WTC11 (cell line): ENCODE results near the gene LYVE1. TPM values are rescaled to one million over a fixed set of nuclear protein-coding genes. Genes with fewer than 3 reads are reported as not detected.
A peak's percentile ranks its signal among the peaks of the same experiment; 100 is the strongest.

Experiments used
- ATAC-seq: fragments of 200-7000 bp; cut with Tn5 transposase; 2 replicates; pipeline ENCODE4 v1.10.0; 2021; ENCODE audit warnings: mild to moderate bottlenecking, moderate library complexity
- CTCF ChIA-PET: fragments of 300-600 bp; sonication (Branson Sonifier 250); formaldehyde crosslinking; loops from one replicate; lab custom pipeline; 2021; ENCODE audit warnings: antibody characterized with exemption; lab: Charles Lee
- POLR2A ChIA-PET: fragments of 350-600 bp; sonication (Branson Sonifier 250); formaldehyde crosslinking; loops from one replicate; lab custom pipeline; 2021; ENCODE audit warnings: antibody characterized with exemption; lab: Charles Lee
- DNase-seq: peaks from one replicate; pipeline ENCODE4 v3.0.0; 2021; ENCODE audit warnings: low spot score
- H3K27ac Mint-ChIP-seq: 2 replicates; pipeline ENCODE4 v1.8.0; 2021; ENCODE audit warnings: mixed read lengths
- H3K27me3 Mint-ChIP-seq: 2 replicates; pipeline ENCODE4 v1.8.0; 2021; ENCODE audit warnings: low read depth, mild to moderate bottlenecking, moderate library complexity, mixed read lengths
- H3K36me3 Mint-ChIP-seq: 2 replicates; pipeline ENCODE4 v1.8.0; 2021; ENCODE audit warnings: mixed read lengths
- H3K4me1 Mint-ChIP-seq: 2 replicates; pipeline ENCODE4 v1.8.0; 2022; ENCODE audit warnings: mixed read lengths
- H3K4me3 Mint-ChIP-seq: 2 replicates; pipeline ENCODE4 v1.8.0; 2021; ENCODE audit warnings: mild to moderate bottlenecking, moderate library complexity, mixed read lengths
- H3K9me3 Mint-ChIP-seq: 2 replicates; pipeline ENCODE4 v1.8.0; 2021; ENCODE audit warnings: mixed read lengths
- CREM ChIP-seq: sonication (generic); formaldehyde crosslinking; IDR thresholded peaks from 2 replicates; pipeline ENCODE4 v1.8.1; 2022; ENCODE audit warnings: mild to moderate bottlenecking, missing genetic modification reagents, moderate library complexity
- E2F1 ChIP-seq: sonication (generic); formaldehyde crosslinking; IDR thresholded peaks from 2 replicates; pipeline ENCODE4 v1.8.0; 2022; ENCODE audit warnings: mild to moderate bottlenecking, missing genetic modification reagents
- FOXK1 ChIP-seq: sonication (generic); formaldehyde crosslinking; IDR thresholded peaks from 2 replicates; pipeline ENCODE4 v1.8.0; 2022; ENCODE audit warnings: mild to moderate bottlenecking, moderate library complexity, missing genetic modification reagents
- GRHL2 ChIP-seq: fragments of 250-450 bp; sonication (Bioruptor Pico); IDR thresholded peaks from 2 replicates; pipeline ENCODE4 v1.8.0; 2022; ENCODE audit warnings: mild to moderate bottlenecking, moderate library complexity; ENCODE audit not compliant: insufficient replicate concordance, severe bottlenecking
- IRF2 ChIP-seq: sonication (generic); formaldehyde crosslinking; IDR thresholded peaks from 2 replicates; pipeline ENCODE4 v1.8.0; 2022; ENCODE audit warnings: low read depth, missing genetic modification reagents, borderline replicate concordance
- KAT7 ChIP-seq: sonication (generic); formaldehyde crosslinking; IDR thresholded peaks from 2 replicates; pipeline ENCODE4 v1.8.1; 2023; ENCODE audit warnings: missing genetic modification reagents, mild to moderate bottlenecking, borderline replicate concordance
- MLX ChIP-seq: sonication (generic); formaldehyde crosslinking; IDR thresholded peaks from 2 replicates; pipeline ENCODE4 v1.8.1; 2023; ENCODE audit warnings: mild to moderate bottlenecking, missing genetic modification reagents, moderate library complexity
- NFATC4 ChIP-seq: fragments of 250-450 bp; sonication (Bioruptor Pico); IDR thresholded peaks from 2 replicates; pipeline ENCODE4 v1.9.0; 2021; ENCODE audit warnings: mild to moderate bottlenecking
- NFE2L1 ChIP-seq: sonication (generic); formaldehyde crosslinking; IDR thresholded peaks from 2 replicates; pipeline ENCODE4 v1.8.1; 2023; ENCODE audit warnings: missing genetic modification reagents
- NR1H2 ChIP-seq: sonication (generic); formaldehyde crosslinking; IDR thresholded peaks from 2 replicates; pipeline ENCODE4 v1.9.0; 2021; ENCODE audit warnings: mild to moderate bottlenecking, moderate library complexity, missing genetic modification reagents
- RELA ChIP-seq: sonication (generic); formaldehyde crosslinking; IDR thresholded peaks from 2 replicates; pipeline ENCODE4 v1.8.1; 2022; ENCODE audit warnings: missing genetic modification reagents, mild to moderate bottlenecking, borderline replicate concordance
- USF2 ChIP-seq: sonication (generic); formaldehyde crosslinking; IDR thresholded peaks from 2 replicates; pipeline ENCODE4 v1.8.1; 2023; ENCODE audit warnings: mild to moderate bottlenecking, missing genetic modification reagents, moderate library complexity
- ZNF121 ChIP-seq: sonication (generic); formaldehyde crosslinking; IDR thresholded peaks from 2 replicates; pipeline ENCODE4 v1.8.0; 2023; ENCODE audit warnings: missing genetic modification reagents
- ZNF512 ChIP-seq: sonication (generic); formaldehyde crosslinking; IDR thresholded peaks from 2 replicates; pipeline ENCODE4 v1.8.1; 2022; ENCODE audit warnings: missing genetic modification reagents, borderline replicate concordance
- total RNA-seq: library from RNA; stranded (reverse); gene quantifications from 3 replicates; pipeline ENCODE4 v1.2.3, GENCODE V29; 2021
- TF ChIP-seq, protein P1 (sequence below): fragments of 250-450 bp; sonication (Bioruptor Pico); conservative IDR thresholded peaks from 2 replicates; pipeline ENCODE4 v1.9.0; 2021; ENCODE audit warnings: mild to moderate bottlenecking
- TF ChIP-seq, protein P2 (sequence below): sonication (generic); formaldehyde crosslinking; IDR thresholded peaks from 2 replicates; pipeline ENCODE4 v1.8.1; 2023; ENCODE audit warnings: mild to moderate bottlenecking, missing genetic modification reagents
- TF ChIP-seq, protein P3 (sequence below): sonication (generic); formaldehyde crosslinking; IDR thresholded peaks from 2 replicates; pipeline ENCODE4 v1.8.1; 2022; ENCODE audit warnings: mild to moderate bottlenecking, moderate library complexity, missing genetic modification reagents
- TF ChIP-seq, protein P4 (sequence below): fragments of 250-450 bp; sonication (Bioruptor Pico); IDR thresholded peaks from 2 replicates; pipeline ENCODE4 v1.9.0; 2021; ENCODE audit warnings: mild to moderate bottlenecking

Gene LYVE1
- total RNA-seq, 1 experiment from 2014 or later, result 0.24 TPM

DNA sequence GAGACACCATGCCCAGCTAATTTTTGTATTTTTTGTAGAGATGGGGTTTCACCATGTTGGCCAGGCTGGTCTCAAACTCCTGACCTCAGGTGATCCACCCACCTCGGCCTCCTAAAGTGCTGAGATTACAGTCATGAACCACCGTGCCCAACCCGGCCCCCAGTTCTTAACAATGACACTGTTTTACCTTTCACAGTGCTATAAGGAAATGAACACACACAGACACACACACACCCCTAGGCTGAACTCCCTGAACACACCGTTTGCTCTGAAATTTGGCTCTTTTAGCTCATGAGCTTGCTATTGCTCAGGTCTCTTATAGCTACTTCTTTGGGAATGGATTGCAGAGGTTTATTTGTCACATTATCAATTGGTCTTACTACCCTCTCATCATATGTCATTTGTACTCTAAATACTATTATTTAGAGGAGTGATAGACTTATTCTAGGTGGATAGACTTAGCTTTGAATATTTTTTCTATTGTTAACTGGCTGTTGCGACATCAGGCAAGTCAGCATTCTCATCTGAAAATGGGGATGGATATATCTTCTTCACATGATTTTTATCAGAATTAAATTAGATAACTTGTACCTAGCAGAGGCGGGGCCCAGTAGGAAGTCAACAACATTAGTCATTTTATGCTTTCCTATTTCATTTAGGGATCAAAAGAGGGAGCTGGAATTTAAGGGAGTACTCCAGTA, 2.1 kb downstream of the LYVE1 start (continued):
- TF ChIP-seq, protein P1, sequence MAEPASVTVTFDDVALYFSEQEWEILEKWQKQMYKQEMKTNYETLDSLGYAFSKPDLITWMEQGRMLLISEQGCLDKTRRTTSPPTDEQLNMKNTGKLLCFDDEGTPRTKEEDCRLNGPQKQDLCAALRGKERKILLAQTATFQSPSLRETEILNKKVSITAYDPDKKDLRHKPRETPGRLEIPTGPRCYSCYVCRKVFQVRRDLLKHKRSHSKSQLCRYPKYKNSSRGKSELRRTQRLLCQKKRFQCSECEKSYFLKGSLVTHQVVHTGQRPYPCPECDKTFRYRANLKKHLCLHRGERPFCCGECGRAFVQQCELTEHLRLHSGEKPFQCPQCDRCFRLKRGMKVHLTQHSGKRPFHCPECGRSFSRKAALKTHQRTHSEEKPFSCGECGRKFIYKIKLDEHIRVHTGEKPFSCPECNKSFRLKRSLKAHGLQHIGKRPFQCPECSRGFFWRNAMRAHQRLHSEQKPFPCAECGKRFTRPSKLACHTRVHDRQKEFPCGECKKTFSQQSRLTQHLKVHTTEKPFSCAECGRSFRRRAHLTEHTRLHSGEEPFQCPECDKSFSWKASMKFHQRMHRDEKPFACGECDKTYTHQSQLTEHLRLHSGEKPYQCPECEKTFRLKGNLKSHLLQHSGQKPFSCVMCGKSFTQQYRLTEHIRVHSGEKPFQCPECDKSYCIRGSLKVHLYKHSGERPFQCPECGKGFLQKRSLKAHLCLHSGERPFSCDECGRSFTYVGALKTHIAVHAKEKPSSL (CRISPR knock-in tag), result no peak
- no peak for TF ChIP-seq E2F1 (CRISPR knock-in tag)
- TF ChIP-seq FOXK1 (CRISPR knock-in tag), result no peak
- no peak for TF ChIP-seq ZNF512 (CRISPR knock-in tag)
- TF ChIP-seq MLX, result no peak
- no peak for TF ChIP-seq ZNF121 (CRISPR knock-in tag)
- TF ChIP-seq GRHL2 (CRISPR knock-in tag), result no peak
- TF ChIP-seq NR1H2 (CRISPR knock-in tag), result no peak
- no peak for TF ChIP-seq RELA (CRISPR knock-in tag)
- TF ChIP-seq, all 79 proteins: peak for 0

- H3K4me1 Mint-ChIP-seq, result peaks cover 18% of the 10 kb centered on the region
- no peaks in the 10 kb centered on the region for H3K9me3 Mint-ChIP-seq
- no peaks in the 10 kb centered on the region for H3K36me3 Mint-ChIP-seq
- CTCF ChIA-PET, result interaction anchor here (1.1 kb wide), 1 partner anchor 25 kb away, joined by 4 read pairs; the partner anchor contains the start of gene RNF141
- no peak overlapping the region for H3K27ac Mint-ChIP-seq
- H3K4me3 Mint-ChIP-seq, result no peak overlapping the region
- H3K27me3 Mint-ChIP-seq, result no peaks in the 10 kb centered on the region
- DNase-seq (no peak), ATAC-seq (no peak)
- TF ChIP-seq NFATC4 (CRISPR knock-in tag) (no peak), ZNF121 (CRISPR knock-in tag) (peak; percentile 5; the same call in 1 of the 2 replicates)
- TF ChIP-seq, all 79 proteins: peak for 1
- POLR2A ChIA-PET, result no interaction called here
These were observed 3.0 kb downstream of the LYVE1 start for GRCh38 chr11:10565493-10565892.

DNA sequence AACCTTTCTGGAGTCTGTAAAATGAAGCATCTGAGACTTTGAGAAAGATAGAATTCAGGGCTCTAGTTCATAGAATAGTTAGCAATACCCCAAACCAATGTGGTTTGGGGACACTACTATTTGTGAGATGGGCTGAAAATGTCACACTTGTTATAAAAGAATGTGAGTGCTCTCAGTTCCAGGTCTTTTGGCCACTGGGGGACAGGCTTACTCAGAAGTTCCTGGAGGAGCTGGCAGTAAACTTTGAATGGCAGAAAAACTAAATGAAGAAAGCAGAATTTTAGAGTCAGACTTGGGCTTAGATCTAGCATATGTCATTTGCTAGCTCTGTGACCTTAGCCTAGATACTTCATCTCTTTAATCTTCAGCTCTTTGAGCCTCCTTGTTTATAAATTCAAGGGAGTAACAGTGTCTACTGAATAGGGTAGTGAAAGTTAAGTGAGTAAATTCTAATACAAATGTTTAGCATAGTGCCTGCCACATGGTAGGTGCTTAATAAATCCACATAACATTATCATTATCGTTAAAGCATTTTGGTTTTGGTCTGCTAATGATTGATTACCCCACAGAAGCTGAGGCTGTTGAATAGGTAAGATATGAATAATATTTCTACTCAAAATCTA, 3.7 kb downstream of the LYVE1 start:
- H3K4me3 Mint-ChIP-seq, result no peak overlapping the region
- no peak overlapping the region for H3K27ac Mint-ChIP-seq
- POLR2A ChIA-PET, result no interaction called here
- no peak for DNase-seq
- H3K4me1 Mint-ChIP-seq, result peaks cover 17% of the 10 kb centered on the region
- ATAC-seq, result no peak
- TF ChIP-seq, protein P2, sequence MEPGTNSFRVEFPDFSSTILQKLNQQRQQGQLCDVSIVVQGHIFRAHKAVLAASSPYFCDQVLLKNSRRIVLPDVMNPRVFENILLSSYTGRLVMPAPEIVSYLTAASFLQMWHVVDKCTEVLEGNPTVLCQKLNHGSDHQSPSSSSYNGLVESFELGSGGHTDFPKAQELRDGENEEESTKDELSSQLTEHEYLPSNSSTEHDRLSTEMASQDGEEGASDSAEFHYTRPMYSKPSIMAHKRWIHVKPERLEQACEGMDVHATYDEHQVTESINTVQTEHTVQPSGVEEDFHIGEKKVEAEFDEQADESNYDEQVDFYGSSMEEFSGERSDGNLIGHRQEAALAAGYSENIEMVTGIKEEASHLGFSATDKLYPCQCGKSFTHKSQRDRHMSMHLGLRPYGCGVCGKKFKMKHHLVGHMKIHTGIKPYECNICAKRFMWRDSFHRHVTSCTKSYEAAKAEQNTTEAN (CRISPR knock-in tag), result no peak
- TF ChIP-seq NFE2L1 (CRISPR knock-in tag) (no peak), FOXK1 (CRISPR knock-in tag) (no peak), IRF2 (CRISPR knock-in tag) (no peak), CREM (no peak), USF2 (CRISPR knock-in tag) (no peak), KAT7 (CRISPR knock-in tag) (no peak), GRHL2 (CRISPR knock-in tag) (no peak)
- TF ChIP-seq, protein P3, sequence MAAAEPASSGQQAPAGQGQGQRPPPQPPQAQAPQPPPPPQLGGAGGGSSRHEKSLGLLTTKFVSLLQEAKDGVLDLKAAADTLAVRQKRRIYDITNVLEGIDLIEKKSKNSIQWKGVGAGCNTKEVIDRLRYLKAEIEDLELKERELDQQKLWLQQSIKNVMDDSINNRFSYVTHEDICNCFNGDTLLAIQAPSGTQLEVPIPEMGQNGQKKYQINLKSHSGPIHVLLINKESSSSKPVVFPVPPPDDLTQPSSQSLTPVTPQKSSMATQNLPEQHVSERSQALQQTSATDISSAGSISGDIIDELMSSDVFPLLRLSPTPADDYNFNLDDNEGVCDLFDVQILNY (CRISPR knock-in tag), result no peak
- TF ChIP-seq, protein P1 (CRISPR knock-in tag), result no peak
- TF ChIP-seq, protein P4, sequence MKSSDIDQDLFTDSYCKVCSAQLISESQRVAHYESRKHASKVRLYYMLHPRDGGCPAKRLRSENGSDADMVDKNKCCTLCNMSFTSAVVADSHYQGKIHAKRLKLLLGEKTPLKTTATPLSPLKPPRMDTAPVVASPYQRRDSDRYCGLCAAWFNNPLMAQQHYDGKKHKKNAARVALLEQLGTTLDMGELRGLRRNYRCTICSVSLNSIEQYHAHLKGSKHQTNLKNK (CRISPR knock-in tag), result no peak
- TF ChIP-seq, all 79 proteins: peak for 0
- no peaks in the 10 kb centered on the region for H3K9me3 Mint-ChIP-seq
- no peaks in the 10 kb centered on the region for H3K27me3 Mint-ChIP-seq
- no peaks in the 10 kb centered on the region for H3K36me3 Mint-ChIP-seq
- CTCF ChIA-PET, result interaction anchor here (0.9 to 1.1 kb wide), 2 partner anchors 24 to 145 kb away, joined by 3 to 4 read pairs; partner anchors contain the start of gene RNF141
